KG1 (cell line): ENCODE measurements around the gene WBP2.
A peak's percentile ranks its signal among the peaks of the same experiment; 100 is the strongest.

Experiments used
- DNase-seq: peaks from one replicate; lab custom pipeline; 2025; lab: John Stamatoyannopoulos, UW

The WBP2 gene

DNA sequence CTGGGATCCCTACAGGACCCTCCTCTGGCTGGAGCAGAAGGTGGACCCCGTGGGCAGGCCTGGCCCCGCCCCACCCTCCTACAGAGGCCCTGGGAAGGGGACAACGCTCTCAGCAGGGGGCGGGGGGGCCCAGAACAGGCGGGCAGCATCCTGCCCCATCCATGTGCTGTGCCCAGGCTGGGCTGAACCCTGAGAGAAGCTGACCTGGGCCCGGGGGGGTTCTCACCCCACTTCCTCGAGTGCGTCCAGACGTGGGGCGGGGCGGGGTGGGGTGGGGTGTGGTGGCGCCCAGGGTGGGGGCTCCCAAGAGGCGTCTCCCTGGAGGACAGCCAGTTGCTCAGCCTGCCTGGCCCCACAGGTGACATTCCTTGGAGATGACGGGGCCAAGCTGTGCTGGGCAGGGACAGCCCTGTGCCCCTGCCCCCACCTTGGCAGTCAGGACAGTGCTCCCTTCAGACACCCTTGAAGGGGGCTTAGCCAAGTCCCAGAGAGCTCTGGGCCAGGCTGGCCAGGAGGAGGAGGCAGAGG is 10.5 kb downstream of the WBP2 start:
- no peak for DNase-seq

DNA sequence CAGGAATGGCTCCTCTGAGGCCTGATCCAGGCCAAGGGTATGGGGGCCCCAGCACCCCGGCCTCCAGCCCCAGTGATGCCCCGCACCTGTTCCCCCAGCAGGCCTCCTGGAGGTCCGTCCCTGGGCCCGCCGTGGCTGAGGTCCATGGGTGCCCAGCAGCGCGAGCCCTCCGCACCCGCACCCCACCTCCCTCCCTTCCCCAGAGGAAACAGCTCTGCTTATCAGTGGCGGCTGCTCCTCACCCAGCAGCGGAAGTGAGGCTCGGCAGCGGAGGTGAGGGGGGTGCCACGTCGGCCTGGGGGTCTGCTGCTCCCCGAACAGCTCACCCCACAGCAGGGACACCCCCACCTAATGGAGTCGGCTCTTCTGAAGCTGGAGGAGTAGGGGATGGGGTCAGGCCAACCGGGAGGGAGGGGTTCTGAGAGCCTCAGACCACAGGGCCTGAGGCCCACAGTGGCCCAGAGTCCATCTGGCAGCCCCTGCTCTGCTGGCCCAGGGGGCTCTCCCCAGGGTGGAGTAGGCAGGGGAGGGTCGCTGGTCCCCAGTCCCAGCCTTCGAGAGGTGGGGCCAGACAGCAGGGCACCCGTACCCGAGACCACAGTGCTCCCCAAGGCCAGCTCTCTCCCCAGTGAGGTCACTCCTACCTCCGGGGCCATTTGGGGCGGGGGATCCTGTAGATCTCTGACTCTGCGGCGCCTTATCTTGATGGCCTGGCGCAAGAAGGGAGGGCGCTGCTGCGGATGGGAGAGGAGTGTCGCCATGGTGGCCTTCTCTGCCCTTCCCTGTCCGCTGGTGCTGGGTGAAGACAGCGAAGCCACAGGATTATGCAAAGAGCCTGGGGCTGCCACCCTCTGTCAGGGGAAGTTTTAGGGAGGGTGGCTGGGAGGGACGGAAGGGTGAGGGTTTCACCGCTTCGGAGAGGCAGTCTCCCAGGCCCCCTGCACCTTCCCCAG is 11.3 kb downstream of the WBP2 start, which contains the start of gene UNC13D:
UNC13D (minus strand) TSS at position 828 of the 953 bp plus-strand sequence; CDS start at position 761, 67 bp downstream.
- DNase-seq = peak; percentile 65

DNA sequence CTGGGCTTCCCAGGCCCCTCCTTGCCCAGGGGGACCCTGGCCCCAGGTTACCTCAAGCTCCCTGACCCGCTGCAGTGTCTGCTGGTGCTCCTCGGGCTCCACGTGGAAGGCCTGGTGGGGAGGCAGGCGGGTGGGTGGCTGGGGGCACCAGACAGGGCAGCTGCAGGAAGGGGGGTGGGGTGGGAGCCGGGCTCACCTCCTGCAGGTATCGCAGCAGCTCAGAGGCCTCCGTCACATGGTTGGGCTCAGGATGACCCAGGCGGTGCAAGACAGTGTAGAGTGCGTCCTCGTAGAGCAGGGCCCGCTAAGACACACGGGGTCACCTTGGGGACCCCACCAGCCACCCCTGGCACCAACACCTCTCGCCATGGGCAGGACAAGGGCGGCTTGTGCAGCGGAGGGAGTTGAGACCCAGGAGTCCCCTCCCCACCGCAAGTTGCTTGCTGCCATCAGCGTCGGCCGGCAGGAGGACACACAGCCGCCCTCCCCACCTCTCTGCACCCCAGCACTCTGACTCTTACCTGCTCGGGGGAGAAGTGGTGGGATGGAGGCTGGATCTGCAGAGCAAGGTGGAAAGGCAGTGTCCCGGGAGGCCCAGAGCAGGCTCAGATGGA is 12.1 kb downstream of the WBP2 start:
- DNase-seq = no peak

DNA sequence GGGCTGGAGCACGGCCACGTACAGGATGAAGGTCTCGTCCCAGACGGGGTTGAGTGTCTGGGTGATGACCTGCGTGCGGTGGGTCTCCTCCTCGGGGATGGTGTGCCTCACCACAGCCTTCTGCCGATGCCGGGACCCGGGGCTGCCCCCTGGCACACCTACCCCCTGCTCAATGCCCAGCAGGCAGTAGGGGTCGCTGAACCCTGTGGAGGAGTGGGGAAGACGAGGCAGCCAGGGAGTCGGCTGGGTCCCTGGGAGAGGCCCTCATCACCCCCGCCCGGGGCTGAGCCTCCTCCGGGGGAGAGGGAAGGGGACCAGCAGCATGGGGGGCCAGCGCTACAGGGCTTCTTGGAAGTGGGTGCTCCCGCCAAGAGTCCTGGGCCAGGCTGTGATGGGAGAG is 12.7 kb downstream of the WBP2 start:
- no peak for DNase-seq

GRCh38 chr17:75840799-75841164 is 14.4 kb downstream of the WBP2 start:
- DNase-seq = no peak

DNA sequence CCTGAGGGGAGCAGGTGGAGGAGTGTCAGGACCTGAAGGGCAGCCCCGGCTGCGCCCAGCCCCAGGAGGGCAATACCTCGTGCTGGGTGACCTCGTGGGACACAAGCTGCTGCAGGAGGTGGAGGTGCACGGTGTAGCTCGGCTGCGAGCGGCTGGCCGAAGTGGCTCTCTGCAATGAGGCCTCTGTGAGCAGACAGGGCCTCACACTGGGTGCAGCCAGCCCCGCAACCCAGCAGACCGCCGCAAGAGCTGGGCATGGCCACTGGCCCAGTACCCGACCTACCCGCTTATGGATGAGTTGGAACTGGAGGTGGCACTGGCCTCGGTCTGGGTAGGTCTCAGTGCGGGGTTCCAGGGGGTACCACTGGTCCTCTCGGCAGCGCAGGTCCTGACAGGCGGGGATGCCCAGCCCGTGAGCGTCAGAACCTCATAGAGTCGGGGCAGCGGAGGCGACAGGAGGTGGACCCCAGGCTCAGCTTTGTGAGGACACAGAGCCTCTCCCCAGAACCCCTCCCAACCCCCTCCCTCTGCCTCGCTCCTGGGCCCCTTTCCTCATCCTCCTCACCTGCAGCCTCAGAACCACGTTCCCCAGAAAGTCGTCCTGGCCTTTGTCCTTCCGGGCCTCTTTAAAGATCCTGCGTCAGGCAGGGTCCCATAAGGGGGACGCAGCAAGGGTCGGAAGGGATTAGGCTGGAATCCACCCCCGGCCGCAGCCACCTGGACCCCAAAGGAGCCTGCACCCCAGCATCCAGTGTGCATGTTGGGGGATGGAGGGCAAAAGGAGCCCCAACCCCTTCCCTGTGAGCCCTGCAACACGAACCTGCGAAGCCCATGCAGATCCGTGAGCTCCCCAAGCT is 15.0 kb downstream of the WBP2 start:
- DNase-seq = no peak

GRCh38 chr17:75838410-75838809 is 16.7 kb downstream of the WBP2 start:
- DNase-seq = no peak

GRCh38 chr17:75837899-75838298 is 17.2 kb downstream of the WBP2 start:
- DNase-seq = no peak

DNA sequence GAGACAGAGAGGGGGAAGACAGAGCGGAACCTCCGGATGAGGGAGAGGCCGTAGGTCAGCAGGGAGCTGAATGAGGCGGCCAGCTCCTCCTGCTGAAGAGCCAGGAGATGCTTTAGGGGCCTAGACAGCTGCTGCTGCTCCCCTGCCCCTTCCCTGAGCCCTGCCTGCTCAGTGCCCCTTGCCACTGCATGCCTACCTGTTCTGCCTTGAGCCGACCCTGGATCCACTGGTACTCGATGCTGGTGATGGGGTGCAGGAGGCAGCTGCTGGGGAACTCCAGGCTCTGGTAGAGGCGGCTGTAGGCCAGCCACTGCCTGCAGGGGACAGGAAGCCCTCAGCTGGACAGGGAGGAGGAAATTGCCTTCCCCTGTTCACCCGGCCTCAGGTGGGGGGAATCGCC is 18.5 kb downstream of the WBP2 start:
- no peak for DNase-seq

DNA sequence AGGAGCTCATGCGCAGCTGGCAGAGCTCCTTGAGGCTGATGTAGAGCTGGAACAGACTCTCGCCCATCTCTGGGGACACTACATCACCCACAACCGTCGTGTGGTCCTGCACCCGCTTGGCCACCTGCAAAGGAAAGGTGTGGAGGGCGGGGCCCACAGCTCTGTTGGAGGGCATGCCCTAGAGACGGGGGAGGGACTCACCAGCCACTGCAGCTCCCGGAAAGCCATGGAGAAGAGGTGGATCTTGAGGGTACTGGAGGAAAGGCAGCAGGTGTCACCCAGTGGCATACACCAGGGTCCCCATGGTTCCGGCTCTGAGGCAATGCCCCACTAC is 19.5 kb downstream of the WBP2 start:
- DNase-seq = no peak

DNA sequence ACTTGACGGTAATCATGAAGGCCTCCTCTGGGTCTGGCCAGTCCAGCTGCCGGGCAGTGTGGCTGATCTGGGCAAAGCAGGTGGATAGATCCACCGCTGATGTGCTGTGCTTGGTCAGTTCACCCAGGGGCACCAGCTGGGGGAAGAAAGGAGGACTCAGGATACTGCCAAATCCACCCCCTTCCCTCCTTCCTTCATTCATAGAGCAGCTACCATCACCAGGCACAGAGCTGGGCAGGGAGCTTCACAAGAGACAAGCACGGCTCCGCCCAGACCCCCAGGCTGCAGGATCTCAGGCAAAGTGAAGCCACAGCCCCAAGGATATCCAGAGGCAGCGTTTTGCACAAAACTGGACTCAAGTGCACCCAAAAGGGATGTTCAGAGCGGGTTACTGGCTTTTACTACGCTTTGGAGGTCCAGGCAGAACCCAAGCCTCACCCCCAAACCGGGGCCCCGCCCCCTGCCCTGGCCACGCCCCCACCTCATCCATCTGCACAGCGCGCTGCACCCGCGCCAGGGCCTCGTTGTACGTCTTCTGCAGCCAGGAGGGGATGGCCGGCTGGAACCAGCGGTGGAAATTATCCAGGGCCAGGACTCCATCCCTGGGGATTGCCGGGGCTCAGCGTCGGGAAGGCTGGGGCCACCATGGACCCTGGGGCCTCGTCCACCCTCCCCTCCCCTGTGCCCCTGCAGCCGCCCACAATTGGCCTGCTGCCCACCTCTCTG is 20.0 kb downstream of the WBP2 start:
- no peak for DNase-seq

DNA sequence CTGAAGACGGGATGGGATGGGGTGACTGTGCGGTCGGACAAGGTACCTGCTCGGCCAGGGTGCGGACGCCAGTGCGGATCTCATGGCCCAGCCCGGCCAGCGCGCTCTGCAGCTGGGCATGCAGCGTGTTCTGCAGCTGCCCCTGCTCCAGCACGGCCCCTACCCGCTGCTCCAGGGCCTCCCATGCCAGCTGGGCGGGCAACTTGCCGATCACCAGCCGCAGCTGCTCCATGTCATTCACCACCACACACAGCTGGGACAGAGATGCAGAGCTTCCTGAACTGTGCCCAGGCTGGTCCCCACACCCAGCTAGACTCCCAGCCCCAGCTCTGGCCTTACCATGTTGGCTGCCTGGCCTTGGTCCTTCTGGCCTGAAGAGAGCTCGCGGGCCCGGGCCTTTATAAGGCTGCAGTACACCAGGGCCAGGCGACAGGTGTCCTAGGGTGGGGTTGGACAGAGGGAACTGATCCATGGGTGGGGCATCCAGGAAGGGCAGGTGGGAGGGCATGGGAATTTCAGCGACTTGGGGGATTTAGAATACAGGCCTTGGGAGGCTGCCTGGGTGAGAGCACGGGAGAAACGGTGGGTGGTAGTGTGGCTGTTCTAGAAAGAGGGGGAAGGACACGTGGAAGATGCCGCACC is 20.7 kb downstream of the WBP2 start:
- DNase-seq = no peak

DNA sequence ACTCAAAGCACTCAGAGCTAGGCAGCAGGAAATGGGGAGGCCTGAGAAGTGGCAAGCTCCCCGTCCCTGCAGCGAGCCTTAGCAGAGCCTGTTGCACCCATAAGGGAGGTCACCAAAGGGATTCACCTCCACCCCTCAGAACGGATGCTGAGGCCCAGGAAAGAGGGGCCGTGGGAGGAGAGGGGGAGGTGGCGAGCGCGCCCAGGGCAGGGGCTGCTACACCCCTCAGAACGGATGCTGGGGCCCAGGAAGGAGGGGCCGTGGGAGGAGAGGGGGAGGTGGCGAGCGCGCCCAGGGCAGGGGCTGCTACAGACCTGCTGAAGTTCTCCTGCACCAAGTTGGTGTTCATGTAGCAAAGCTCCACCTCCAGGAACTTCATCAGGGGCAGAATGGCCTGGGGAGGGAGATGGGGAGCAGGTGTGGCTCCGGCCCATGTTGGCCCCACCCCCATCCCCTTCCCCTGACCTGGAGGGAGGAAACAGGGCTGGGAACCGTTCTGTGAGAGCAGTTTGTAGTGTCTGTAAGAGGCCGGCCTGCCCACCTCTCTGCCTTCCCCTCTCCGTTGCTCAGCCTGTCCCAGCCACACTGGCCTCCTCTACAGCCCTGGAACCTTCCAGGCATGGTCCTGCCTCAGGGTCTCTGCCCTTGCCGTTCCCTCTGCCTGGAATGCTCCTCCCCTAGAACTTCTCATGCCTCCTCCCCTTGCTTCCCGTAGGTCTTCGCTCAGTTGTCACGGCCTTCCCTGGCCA is 22.3 kb downstream of the WBP2 start:
- no peak for DNase-seq

GRCh38 chr17:75832164-75832651 is 22.9 kb downstream of the WBP2 start:
- no peak for DNase-seq

DNA sequence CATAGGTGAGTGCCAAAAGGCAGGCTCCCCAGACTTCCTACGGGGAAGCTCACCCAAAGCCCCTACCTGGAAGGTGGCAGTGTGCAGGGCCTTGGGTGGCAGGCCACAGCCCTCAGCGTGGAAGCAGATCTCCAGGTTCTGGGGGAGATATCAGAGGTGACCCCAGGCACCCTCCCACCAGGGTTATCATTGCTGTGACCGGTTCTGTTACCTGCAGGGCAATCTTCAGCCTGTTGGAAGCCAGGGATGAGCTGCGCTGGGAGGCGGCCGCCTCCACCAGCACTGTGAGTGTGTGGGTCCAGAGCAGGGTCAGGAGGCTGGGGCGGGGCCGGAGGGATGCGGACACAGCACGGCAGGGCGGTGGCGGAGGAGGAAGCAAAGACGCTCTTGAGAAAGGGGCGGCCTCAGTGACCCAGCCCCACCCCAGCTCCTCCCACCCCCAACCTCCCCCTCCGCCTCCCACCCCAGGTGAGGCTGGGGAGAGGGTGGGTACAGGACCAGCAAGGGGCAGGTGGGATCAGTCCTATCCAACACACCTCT is 24.0 kb downstream of the WBP2 start:
- no peak for DNase-seq

- DNase-seq = no peak
Measured at GRCh38 chr17:75830164-75831031, 24.7 kb downstream of the WBP2 start.

GRCh38 chr17:75829747-75830146 is 25.4 kb downstream of the WBP2 start:
- no peak for DNase-seq

DNA sequence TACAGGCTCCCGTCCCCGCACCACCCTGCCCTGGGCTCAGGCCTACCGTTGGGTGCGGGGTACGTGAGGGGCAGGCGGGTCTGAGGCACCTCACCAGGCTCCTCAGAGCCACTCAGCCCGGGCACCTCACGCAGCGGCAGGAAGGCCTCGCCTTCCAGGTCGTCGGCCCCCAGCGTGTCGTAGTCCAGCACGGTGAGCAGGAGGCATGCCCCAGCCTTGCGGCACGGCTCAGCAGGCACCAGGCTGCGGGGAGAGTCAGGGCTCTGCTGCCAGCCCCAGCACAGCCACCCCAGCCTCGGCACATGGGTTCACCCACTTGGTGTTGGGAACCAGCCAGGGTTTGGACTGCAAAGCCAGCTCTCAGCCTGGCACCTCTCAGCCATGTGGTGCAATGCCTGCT is 26.4 kb downstream of the WBP2 start:
- no peak for DNase-seq

GRCh38 chr17:75828076-75828400 is 27.1 kb downstream of the WBP2 start:
- DNase-seq = no peak
